Psoas muscle (tissue), 8 donors: ENCODE data around the gene LPIN1. TPM values are rescaled to one million over a fixed set of nuclear protein-coding genes. Genes with fewer than 3 reads are reported as not detected.
A peak's percentile ranks its signal among the peaks of the same experiment; 100 is the strongest.

ENCODE experiments used
- ATAC-seq, 4 donors: fragments of 200-7000 bp; cut with Tn5 transposase; one replicate each; pipeline ENCODE4 v1.9.1; 2020; ENCODE audit warnings: moderate library complexity in 3 of 4, mild to moderate bottlenecking in 2 of 4
- DNase-seq, 2 donors: peaks; one replicate each; pipeline ENCODE4 v3.0.0-alpha.2; 2020
- H3K27ac ChIP-seq: fragments of 200-600 bp; one replicate; pipeline ENCODE4 v1.8.0; 2022
- H3K27me3 ChIP-seq, 3 donors: fragments of 200-600 bp in 1 of 3; one replicate each; pipeline versions ENCODE4 v1.6.1 to v1.8.0; 2013 to 2022; ENCODE audit warnings: low read length in 2 of 3, mild to moderate bottlenecking in 2 of 3, moderate library complexity in 1 of 3; ENCODE audit not compliant: insufficient read depth in 3 of 3
- H3K36me3 ChIP-seq, 2 donors: fragments of 200-600 bp in 1 of 2; one replicate each; pipeline versions ENCODE4 v1.6.1 to v1.8.0; 2013 to 2022; ENCODE audit warnings: low read depth in 1 of 2, mild to moderate bottlenecking in 1 of 2, moderate library complexity in 1 of 2; ENCODE audit not compliant: insufficient read depth in 1 of 2
- H3K4me1 ChIP-seq: fragments of 200-600 bp; one replicate; pipeline ENCODE4 v1.8.0; 2022
- H3K4me3 ChIP-seq: fragments of 200-600 bp; one replicate; pipeline ENCODE4 v1.8.0; 2022; ENCODE audit warnings: mild to moderate bottlenecking
- H3K9me3 ChIP-seq: fragments of 200-600 bp; one replicate; pipeline ENCODE4 v1.8.0; 2022
- CTCF ChIP-seq: fragments of 200-600 bp; IDR thresholded peaks from one replicate; pipeline ENCODE4 v1.8.0; 2022; ENCODE audit warnings: antibody characterized with exemption
- WGBS, 3 donors: extraction: QIAGEN DNeasy Blood & Tissue Kit; methylation state at CpG; one replicate each; pipeline versions ENCODE4 v1.1.6 to v1.1.7; 2013; 5-methylcytosine and 5-hydroxymethylcytosine counted together
- intact Hi-C, 2 donors: fragments of 100-400 bp; cut with DNase I; formaldehyde crosslinking; loops; one replicate each; pipeline versions ENCODE4 v1.11.0 to v1.14.2; 2022
- polyA plus RNA-seq, 3 donors: library from polyadenylated mRNA; stranded (reverse); fragments of 200-250 nt; gene quantifications; one replicate each; pipeline ENCODE4 v1.2.3, GENCODE V29; 2013
- total RNA-seq, 4 donors: library from RNA; stranded (reverse); fragmentation: NEBNext Ultra II Directional in 2 of 4; extraction: Animal tissue kit (Norgen Biotek cat#: 25700) in 2 of 4; gene quantifications; one replicate each; pipeline versions ENCODE4 v1.2.1 to v1.2.4, GENCODE V29; 2021 to 2023
- donor health status: healthy with polysubstance abuse.
- donor health status: DM: no; HTN: no; CAD: no; lungs with moderate emphysema.
- donor health status: Bipolar disorder and iron deficiency.
- donor health status: healthy.
- donor health status: DM: yes; HTN: yes; CAD: no.
- donor health status: DM: no; HTN: no; CAD: no.
- donor health status: DM: no; HTN: no; CAD: no.
- donor health status: DM: yes; HTN: yes; CAD: no.

Gene LPIN1
- total and polyA plus RNA-seq, 7 donors, result 82.0 to 382 (median 146) TPM

GRCh38 chr2:11778416-11778815 is 32.0 kb downstream of the LPIN1 start:
- no peak for ATAC-seq
- H3K36me3 ChIP-seq, result peaks cover 20 to 66% of the 10 kb centered on the region in 2 donors
- no peak for TF ChIP-seq CTCF
- no peak for DNase-seq
- intact Hi-C loops, result loop anchor here (2.0 to 10.0 kb wide), 4 partner anchors 36 to 304 kb away; no protein-coding TSS in a partner anchor
- no peak overlapping the region for H3K4me3 ChIP-seq
- WGBS, 3 donors, result 63 to 75% (median 73%) methylated on average over 4 of the region's 4 CpGs
- H3K4me1 ChIP-seq, result peaks cover 42% of the 10 kb centered on the region
- peak overlapping the region; percentile 65 for H3K27ac ChIP-seq
- no peaks in the 10 kb centered on the region for H3K9me3 ChIP-seq
- no peaks in the 10 kb centered on the region for H3K27me3 ChIP-seq

- peaks cover 36% of the 10 kb centered on the region for H3K4me1 ChIP-seq
- H3K4me3 ChIP-seq, result peak overlapping the region; percentile 12
- ATAC-seq (peak; percentile 86 to 95 (median 88)), DNase-seq (peak; percentile 85 to 92)
- no peaks in the 10 kb centered on the region for H3K27me3 ChIP-seq
- peak overlapping the region; percentile 65 for H3K27ac ChIP-seq
- 14 to 21% (median 16%) methylated on average over 23 of the region's 23 CpGs for WGBS, 3 donors
- intact Hi-C loops, result loop anchor here (1.0 to 10.0 kb wide), 6 partner anchors 37 to 304 kb away; no protein-coding TSS in a partner anchor
- no peaks in the 10 kb centered on the region for H3K9me3 ChIP-seq
- peak; percentile 99 for TF ChIP-seq CTCF
- peaks cover 15 to 66% of the 10 kb centered on the region in 2 donors for H3K36me3 ChIP-seq
Observed at GRCh38 chr2:11778923-11779757, 32.7 kb downstream of the LPIN1 start.

- Histone ChIP-seq H3K4me1 (peaks cover 26% of the 10 kb centered on the region), H3K36me3 (peaks cover 19 to 75% of the 10 kb centered on the region in 2 donors)
- no peak for ATAC-seq
Observed at GRCh38 chr2:11781602-11782001, 35.2 kb downstream of the LPIN1 start.

GRCh38 chr2:11784280-11784679 is 37.8 kb downstream of the LPIN1 start:
- Histone ChIP-seq H3K27ac (no peak overlapping the region), H3K4me1 (no peaks in the 10 kb centered on the region), H3K27me3 (no peaks in the 10 kb centered on the region), H3K36me3 (peaks cover 24 to 98% of the 10 kb centered on the region in 2 donors), H3K9me3 (no peaks in the 10 kb centered on the region), H3K4me3 (no peak overlapping the region)
- TF ChIP-seq CTCF, result no peak
- 89 to 91% (median 89%) methylated on average over 9 to 10 of the region's 10 CpGs for WGBS, 3 donors
- intact Hi-C loops, result no loop called here
- peak in 3 of 4 donors; percentile 9 to 19 (median 13) for ATAC-seq
- DNase-seq, result no peak

More at GRCh38 chr2:11781602-11782001, 35.2 kb downstream of the LPIN1 start:
- no peak for TF ChIP-seq CTCF
- DNase-seq, result no peak
- WGBS, 3 donors, result 64 to 93% (median 88%) methylated on average over 3 of the region's 3 CpGs
- Histone ChIP-seq H3K27me3 (no peaks in the 10 kb centered on the region), H3K27ac (no peak overlapping the region), H3K9me3 (no peaks in the 10 kb centered on the region), H3K4me3 (no peak overlapping the region)
- intact Hi-C loops, result no loop called here
